SK-N-MC (cell line): ENCODE measurements around the gene ABCB9.

Experiments
- EZH2 ChIP-seq: fragments of 200-600 bp; sonication (generic); IDR thresholded peaks from one replicate; pipeline ENCODE4 v1.6.1; 2017; ENCODE audit warnings: antibody characterized with exemption
- POLR2AphosphoS5 ChIP-seq: IDR thresholded peaks from 2 replicates; pipeline ENCODE4 v1.6.1; 2012; ENCODE audit warnings: mild to moderate bottlenecking, low read depth, low read length, borderline replicate concordance

GRCh38 chr12:122977655-122978392 is 11.6 kb upstream of the ABCB9 start:
- TF ChIP-seq EZH2 (no peak), POLR2AphosphoS5 (peak; percentile 14; the same call in 1 of the 2 replicates)
